Measurements from ENCODE around the gene SLC9A1.

Gene SLC9A1

DNA sequence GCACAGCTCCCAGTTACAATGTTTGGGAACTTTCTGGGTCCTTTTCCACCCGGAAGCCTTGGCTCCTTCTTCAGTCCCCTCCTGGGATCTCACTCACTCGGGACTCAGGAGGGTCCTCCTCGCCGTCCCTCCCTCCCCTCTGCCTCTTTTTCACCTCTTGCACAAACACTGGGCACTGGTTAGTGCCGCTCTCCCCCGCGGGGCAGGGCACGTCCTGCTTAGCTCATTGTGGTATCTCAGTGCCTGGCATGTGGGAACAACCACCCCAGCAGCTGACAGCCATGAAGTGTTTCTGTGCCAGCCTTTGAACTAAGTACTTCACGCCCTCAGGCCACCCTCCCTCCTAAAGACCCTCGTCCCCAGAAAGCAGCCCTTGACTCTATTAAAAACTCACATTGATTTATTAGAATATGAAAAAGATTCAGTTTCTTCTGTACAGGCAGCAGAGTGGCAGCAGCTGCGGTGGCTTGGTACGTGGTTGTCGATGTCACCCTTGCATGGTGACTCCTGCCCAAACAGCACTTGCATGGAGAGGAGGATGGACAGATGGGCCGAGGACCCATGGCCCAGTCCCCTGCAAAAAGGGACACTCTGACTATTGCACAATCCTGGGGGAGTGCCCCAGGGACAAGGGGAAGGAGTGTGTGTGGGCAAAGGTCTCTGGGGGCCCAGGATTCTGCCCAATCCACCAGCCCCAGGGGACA lies 56.3 kb downstream of the SLC9A1 start:
- no peak for DNase-seq
- Histone ChIP-seq H2AFZ (ENCODE audit: low read depth, low read length) (no peak overlapping the region), H2AK5ac (ENCODE audit: low read length, severe bottlenecking) (peak overlapping the region; percentile 41), H3K23ac (ENCODE audit: low read length in 2 of 2) (no peak overlapping the region), H3K4me3 (ENCODE audit: insufficient read depth in 1 of 2, low read depth in 1 of 2, low read length in 2 of 2) (no peak overlapping the region), H4K8ac (ENCODE audit: low read length) (peak overlapping the region; percentile 91), H3K9ac (ENCODE audit: low read length) (peak overlapping the region; percentile 71), H3K27ac (ENCODE audit: low read length, poor library complexity, severe bottlenecking) (no peak overlapping the region), H4K91ac (ENCODE audit: low read length) (peak overlapping the region; percentile 95), H3K14ac (ENCODE audit: low read length in 2 of 2) (no peak overlapping the region), H3K27me3 (ENCODE audit: control insufficient read depth in 1 of 2, insufficient read depth in 1 of 2, low read length in 2 of 2) (no peaks in the 10 kb centered on the region), H3K4ac (ENCODE audit: low read depth in 1 of 2, low read length in 2 of 2) (peak overlapping the region; percentile 33 to 39), H3K4me2 (ENCODE audit: low read length, poor library complexity, severe bottlenecking) (no peak overlapping the region), H2BK5ac (ENCODE audit: low read depth, low read length, poor library complexity, severe bottlenecking) (no peak overlapping the region), H3K36me3 (ENCODE audit: control insufficient read depth in 1 of 2, insufficient read depth in 2 of 2, low read depth in 1 of 2, low read length in 2 of 2) (peaks cover 9 to 27% of the 10 kb centered on the region in 2 experiments), H3K79me1 (replicated peaks; ENCODE audit: low read length, poor library complexity, severe bottlenecking) (no peaks in the 10 kb centered on the region), H2BK12ac (ENCODE audit: low read length in 2 of 2) (peak overlapping the region; percentile 75 to 93), H3K4me1 (ENCODE audit: control insufficient read depth, insufficient read depth, low read depth, low read length) (peaks cover 20% of the 10 kb centered on the region), H3K9me3 (ENCODE audit: control insufficient read depth, low read length) (no peaks in the 10 kb centered on the region), H2BK15ac (ENCODE audit: low read depth, poor library complexity, severe bottlenecking) (peak overlapping the region; percentile 39), H3K18ac (ENCODE audit: low read depth in 1 of 2, low read length in 2 of 2) (peak overlapping the region; percentile 83 to 85), H2BK120ac (ENCODE audit: low read depth, low read length) (peak overlapping the region; percentile 62)
- 90% methylated on average over 13 of the region's 14 CpGs for WGBS

DNA sequence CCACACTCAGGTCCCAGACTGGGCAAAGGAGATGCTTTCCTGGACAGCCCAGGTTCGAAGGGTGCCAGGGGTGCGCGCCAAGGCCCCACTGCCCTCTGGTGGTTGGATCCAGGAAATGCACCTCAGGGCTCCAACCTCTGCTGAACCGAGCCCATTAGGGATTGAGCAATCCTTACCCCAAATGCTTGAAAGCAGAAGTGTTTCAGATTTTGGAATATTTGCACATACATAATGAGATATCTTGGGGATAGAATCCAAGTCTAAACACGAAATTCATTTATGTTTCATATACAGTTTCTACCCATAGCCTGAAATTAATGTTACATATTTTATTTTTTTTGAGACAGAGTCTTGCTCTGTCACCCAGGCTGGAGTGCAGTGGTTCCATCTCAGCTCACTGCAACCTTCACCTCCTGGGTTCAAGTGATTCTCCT lies 57.4 kb downstream of the SLC9A1 start:
- Histone ChIP-seq H3K79me1 (replicated peaks; ENCODE audit: low read length, poor library complexity, severe bottlenecking) (no peaks in the 10 kb centered on the region), H3K4ac (ENCODE audit: low read depth in 1 of 2, low read length in 2 of 2) (no peak overlapping the region), H2BK12ac (ENCODE audit: low read length in 2 of 2) (no peak overlapping the region), H3K14ac (ENCODE audit: low read length in 2 of 2) (no peak overlapping the region), H3K23ac (ENCODE audit: low read length in 2 of 2) (no peak overlapping the region), H3K36me3 (ENCODE audit: control insufficient read depth in 1 of 2, insufficient read depth in 2 of 2, low read depth in 1 of 2, low read length in 2 of 2) (peaks cover 3 to 18% of the 10 kb centered on the region in 2 experiments), H2BK120ac (ENCODE audit: low read depth, low read length) (no peak overlapping the region), H4K8ac (ENCODE audit: low read length) (no peak overlapping the region), H4K91ac (ENCODE audit: low read length) (no peak overlapping the region), H2BK5ac (ENCODE audit: low read depth, low read length, poor library complexity, severe bottlenecking) (no peak overlapping the region), H3K9me3 (ENCODE audit: control insufficient read depth, low read length) (no peaks in the 10 kb centered on the region), H2AFZ (ENCODE audit: low read depth, low read length) (no peak overlapping the region), H3K27me3 (ENCODE audit: control insufficient read depth in 1 of 2, insufficient read depth in 1 of 2, low read length in 2 of 2) (no peaks in the 10 kb centered on the region), H3K4me1 (ENCODE audit: control insufficient read depth, insufficient read depth, low read depth, low read length) (peaks cover 18% of the 10 kb centered on the region), H3K27ac (ENCODE audit: low read length, poor library complexity, severe bottlenecking) (no peak overlapping the region), H3K18ac (ENCODE audit: low read depth in 1 of 2, low read length in 2 of 2) (no peak overlapping the region), H3K9ac (ENCODE audit: low read length) (peak overlapping the region; percentile 37), H2AK5ac (ENCODE audit: low read length, severe bottlenecking) (no peak overlapping the region), H3K4me3 (ENCODE audit: insufficient read depth in 1 of 2, low read depth in 1 of 2, low read length in 2 of 2) (no peak overlapping the region), H2BK15ac (ENCODE audit: low read depth, poor library complexity, severe bottlenecking) (no peak overlapping the region), H3K4me2 (ENCODE audit: low read length, poor library complexity, severe bottlenecking) (no peak overlapping the region)
- DNase-seq: peak; percentile 77
- 1% methylated on average over 3 of the region's 5 CpGs for WGBS

DNA sequence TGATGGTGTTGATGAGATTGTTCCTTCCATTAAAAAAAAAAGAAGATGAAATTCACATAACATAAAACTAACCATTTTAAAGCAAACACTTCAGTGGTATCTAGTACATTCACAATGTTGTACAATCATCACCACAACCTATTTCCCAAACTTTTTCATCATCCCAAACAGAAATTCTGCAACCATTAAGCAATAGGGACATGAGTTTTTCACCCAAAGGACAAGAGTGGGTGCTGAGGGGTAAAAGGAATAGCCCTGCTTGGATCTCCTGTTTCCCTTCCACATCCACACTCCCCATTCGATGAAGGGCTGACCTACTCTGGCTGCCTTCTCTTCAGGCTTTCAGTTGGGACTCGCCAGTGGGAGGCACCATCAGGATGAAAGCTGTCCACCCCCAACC lies 59.3 kb downstream of the SLC9A1 start:
- H3K14ac ChIP-seq (ENCODE audit: low read length in 2 of 2): no peak overlapping the region
- H3K9ac ChIP-seq (ENCODE audit: low read length): no peak overlapping the region
- H3K27me3 ChIP-seq (ENCODE audit: control insufficient read depth in 1 of 2, insufficient read depth in 1 of 2, low read length in 2 of 2): peaks cover 0 to 4% of the 10 kb centered on the region in 2 experiments
- H3K4me2 ChIP-seq (ENCODE audit: low read length, poor library complexity, severe bottlenecking): no peak overlapping the region
- no peak overlapping the region for H3K23ac ChIP-seq (ENCODE audit: low read length in 2 of 2)
- H3K4me3 ChIP-seq (ENCODE audit: insufficient read depth in 1 of 2, low read depth in 1 of 2, low read length in 2 of 2): no peak overlapping the region
- no peak overlapping the region for H4K8ac ChIP-seq (ENCODE audit: low read length)
- no peak overlapping the region for H2BK120ac ChIP-seq (ENCODE audit: low read depth, low read length)
- H2BK12ac ChIP-seq (ENCODE audit: low read length in 2 of 2): no peak overlapping the region
- 55% methylated on average over 2 of the region's 2 CpGs for WGBS
- H2AFZ ChIP-seq (ENCODE audit: low read depth, low read length): no peak overlapping the region
- H2AK5ac ChIP-seq (ENCODE audit: low read length, severe bottlenecking): no peak overlapping the region
- DNase-seq: no peak
- H2BK15ac ChIP-seq (ENCODE audit: low read depth, poor library complexity, severe bottlenecking): no peak overlapping the region
- no peak overlapping the region for H3K4ac ChIP-seq (ENCODE audit: low read depth in 1 of 2, low read length in 2 of 2)
- H3K18ac ChIP-seq (ENCODE audit: low read depth in 1 of 2, low read length in 2 of 2): no peak overlapping the region
- H3K9me3 ChIP-seq (ENCODE audit: control insufficient read depth, low read length): no peaks in the 10 kb centered on the region
- no peaks in the 10 kb centered on the region for H3K36me3 ChIP-seq (ENCODE audit: control insufficient read depth in 1 of 2, insufficient read depth in 2 of 2, low read depth in 1 of 2, low read length in 2 of 2)
- H3K27ac ChIP-seq (ENCODE audit: low read length, poor library complexity, severe bottlenecking): no peak overlapping the region
- H4K91ac ChIP-seq (ENCODE audit: low read length): no peak overlapping the region
- H2BK5ac ChIP-seq (ENCODE audit: low read depth, low read length, poor library complexity, severe bottlenecking): no peak overlapping the region
- peaks cover 18% of the 10 kb centered on the region for H3K4me1 ChIP-seq (ENCODE audit: control insufficient read depth, insufficient read depth, low read depth, low read length)
- H3K79me1 ChIP-seq (replicated peaks; ENCODE audit: low read length, poor library complexity, severe bottlenecking): no peaks in the 10 kb centered on the region

DNA sequence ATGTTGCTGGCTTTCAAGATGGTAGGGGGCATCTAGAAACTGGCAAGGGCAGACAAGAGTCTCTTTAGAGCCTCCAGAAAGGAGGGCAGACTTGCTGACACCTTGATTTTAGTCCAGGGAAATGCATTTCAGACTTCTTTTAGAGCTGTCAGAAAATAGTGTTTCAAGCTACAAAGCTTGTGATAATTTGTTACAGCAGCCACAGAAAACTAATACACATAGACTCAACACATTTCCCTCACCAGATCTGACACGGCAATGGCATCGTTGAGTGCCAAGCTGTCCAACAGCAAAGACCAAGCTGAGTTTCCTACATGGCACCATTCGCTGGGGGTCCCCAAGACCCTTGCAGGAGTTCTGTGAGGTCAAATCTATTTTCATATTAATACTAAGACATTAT lies 62.0 kb downstream of the SLC9A1 start:
- Histone ChIP-seq H3K27me3 (ENCODE audit: control insufficient read depth in 1 of 2, insufficient read depth in 1 of 2, low read length in 2 of 2) (peaks cover 0 to 4% of the 10 kb centered on the region in 2 experiments), H2AFZ (ENCODE audit: low read depth, low read length) (no peak overlapping the region), H3K4me1 (ENCODE audit: control insufficient read depth, insufficient read depth, low read depth, low read length) (no peaks in the 10 kb centered on the region), H3K4me3 (ENCODE audit: insufficient read depth in 1 of 2, low read depth in 1 of 2, low read length in 2 of 2) (no peak overlapping the region), H3K14ac (ENCODE audit: low read length in 2 of 2) (no peak overlapping the region), H3K18ac (ENCODE audit: low read depth in 1 of 2, low read length in 2 of 2) (no peak overlapping the region), H4K8ac (ENCODE audit: low read length) (no peak overlapping the region), H2BK5ac (ENCODE audit: low read depth, low read length, poor library complexity, severe bottlenecking) (no peak overlapping the region), H2BK15ac (ENCODE audit: low read depth, poor library complexity, severe bottlenecking) (no peak overlapping the region), H3K4ac (ENCODE audit: low read depth in 1 of 2, low read length in 2 of 2) (no peak overlapping the region), H2AK5ac (ENCODE audit: low read length, severe bottlenecking) (no peak overlapping the region), H3K9ac (ENCODE audit: low read length) (no peak overlapping the region), H3K4me2 (ENCODE audit: low read length, poor library complexity, severe bottlenecking) (no peak overlapping the region), H2BK12ac (ENCODE audit: low read length in 2 of 2) (no peak overlapping the region), H4K91ac (ENCODE audit: low read length) (no peak overlapping the region), H3K27ac (ENCODE audit: low read length, poor library complexity, severe bottlenecking) (no peak overlapping the region), H3K36me3 (ENCODE audit: control insufficient read depth in 1 of 2, insufficient read depth in 2 of 2, low read depth in 1 of 2, low read length in 2 of 2) (no peaks in the 10 kb centered on the region), H3K9me3 (ENCODE audit: control insufficient read depth, low read length) (no peaks in the 10 kb centered on the region), H3K79me1 (replicated peaks; ENCODE audit: low read length, poor library complexity, severe bottlenecking) (no peaks in the 10 kb centered on the region), H2BK120ac (ENCODE audit: low read depth, low read length) (no peak overlapping the region), H3K23ac (ENCODE audit: low read length in 2 of 2) (no peak overlapping the region)
- no peak for DNase-seq
- WGBS: 96% methylated on average over 3 of the region's 3 CpGs

All from mesenchymal stem cell (in vitro differentiated cells and primary cell).